Measurements from ENCODE around the gene KRTAP21-2. TPM values are rescaled to one million over a fixed set of nuclear protein-coding genes. Genes with fewer than 3 reads are reported as not detected.

KRTAP21-2 gene
- total RNA-seq, 1 experiment from 2014 or later: not detected

Small RNA genes within 50 kb of the gene (small RNA-seq; reads per million reads assigned to genes)
- gene AP000244.1: 0 reads per million in 2 experiments
- 0 reads per million in 2 experiments for gene KRTAP21-3

Other genes with a start within 250 kb of the KRTAP21-2 start
- not detected in 2 replicates for gene KRTAP19-5, start 245.1 kb downstream of the KRTAP21-2 start, total RNA-seq (2014; rRNA removed; shearing (Covaris generic))
- not detected in 2 replicates for gene KRTAP19-6, start 205.4 kb downstream of the KRTAP21-2 start, total RNA-seq (2014; rRNA removed; shearing (Covaris generic))
- not detected in 2 replicates for gene KRTAP19-7, start 185.9 kb downstream of the KRTAP21-2 start, total RNA-seq (2014; rRNA removed; shearing (Covaris generic))
- gene KRTAP22-2, start 156.9 kb downstream of the KRTAP21-2 start, total RNA-seq (2014; rRNA removed; shearing (Covaris generic)): not detected in 2 replicates
- gene KRTAP6-3, start 154.8 kb downstream of the KRTAP21-2 start, total RNA-seq (2014; rRNA removed; shearing (Covaris generic)): not detected in 2 replicates
- gene KRTAP6-2, start 148.4 kb downstream of the KRTAP21-2 start, total RNA-seq (2014; rRNA removed; shearing (Covaris generic)): not detected in 2 replicates
- not detected in 2 replicates for gene KRTAP22-1, start 146.2 kb downstream of the KRTAP21-2 start, total RNA-seq (2014; rRNA removed; shearing (Covaris generic))
- not detected in 2 replicates for gene KRTAP6-1, start 133.3 kb downstream of the KRTAP21-2 start, total RNA-seq (2014; rRNA removed; shearing (Covaris generic))
- gene KRTAP20-1, start 130.8 kb downstream of the KRTAP21-2 start, total RNA-seq (2014; rRNA removed; shearing (Covaris generic)): not detected in 2 replicates
- not detected in 2 replicates for gene KRTAP20-4, start 126.6 kb downstream of the KRTAP21-2 start, total RNA-seq (2014; rRNA removed; shearing (Covaris generic))
- not detected in 2 replicates for gene KRTAP20-2, start 112.1 kb downstream of the KRTAP21-2 start, total RNA-seq (2014; rRNA removed; shearing (Covaris generic))
- gene KRTAP20-3, start 104.4 kb downstream of the KRTAP21-2 start, total RNA-seq (2014; rRNA removed; shearing (Covaris generic)): not detected in 2 replicates
- gene KRTAP21-3, start 28.5 kb downstream of the KRTAP21-2 start, total RNA-seq (2014; rRNA removed; shearing (Covaris generic)): not detected in 2 replicates
- not detected in 2 replicates for gene KRTAP21-1, start 8.2 kb upstream of the KRTAP21-2 start, total RNA-seq (2014; rRNA removed; shearing (Covaris generic))
- gene KRTAP8-1, start 66.0 kb upstream of the KRTAP21-2 start, total RNA-seq (2014; rRNA removed; shearing (Covaris generic)): not detected in 2 replicates
- not detected in 2 replicates for gene KRTAP7-1, start 82.5 kb upstream of the KRTAP21-2 start, total RNA-seq (2014; rRNA removed; shearing (Covaris generic))
- not detected in 2 replicates for gene KRTAP11-1, start 134.3 kb upstream of the KRTAP21-2 start, total RNA-seq (2014; rRNA removed; shearing (Covaris generic))